ENCODE data around the gene SPON1.

Gene SPON1

DNA sequence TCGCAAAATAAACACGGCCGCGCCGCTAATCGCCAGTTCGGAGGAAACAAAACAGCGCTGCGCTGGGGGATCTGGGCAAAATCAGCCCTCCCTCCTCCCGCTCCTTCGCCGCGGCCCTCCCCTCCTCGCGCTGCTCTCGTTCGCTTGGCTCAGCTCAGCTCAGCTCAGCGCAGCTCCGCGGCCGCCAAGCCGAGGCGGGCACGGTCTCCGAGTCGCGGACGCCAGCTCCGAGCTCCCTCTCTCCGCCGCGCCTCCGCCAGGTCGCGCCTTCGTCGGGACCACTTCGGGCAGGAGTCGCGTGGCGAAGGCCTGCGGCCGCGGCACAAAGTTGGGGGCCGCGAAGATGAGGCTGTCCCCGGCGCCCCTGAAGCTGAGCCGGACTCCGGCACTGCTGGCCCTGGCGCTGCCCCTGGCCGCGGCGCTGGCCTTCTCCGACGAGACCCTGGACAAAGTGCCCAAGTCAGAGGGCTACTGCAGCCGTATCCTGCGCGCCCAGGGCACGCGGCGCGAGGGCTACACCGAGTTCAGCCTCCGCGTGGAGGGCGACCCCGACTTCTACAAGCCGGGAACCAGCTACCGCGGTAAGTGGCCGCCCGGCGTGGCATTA is at the start of gene SPON1:
TSS of gene SPON1 (plus strand) at position 162 of the 607 bp plus-strand sequence. CDS start at position 344, 182 bp downstream.
- Histone ChIP-seq H3K36me3 (ENCODE audit: low read length) (no peaks in the 10 kb centered on the region), H3K9ac (ENCODE audit: low read length) (no peak within 1 kb of the TSS), H3K27ac (ENCODE audit: low read depth, low read length) (no peak within 1 kb of the TSS), H3K27me3 (ENCODE audit: low read length) (no peaks in the 10 kb centered on the region), H3K4me3 (ENCODE audit: insufficient read depth, low read length, poor library complexity, severe bottlenecking) (no peak within 1 kb of the TSS), H3K4me2 (ENCODE audit: low read depth, low read length, poor library complexity, severe bottlenecking) (no peak within 1 kb of the TSS), H3K79me2 (ENCODE audit: insufficient read depth, low read length) (no peaks in the 10 kb centered on the region), H4K20me1 (ENCODE audit: low read depth, low read length) (no peaks in the 10 kb centered on the region), H3F3A (ENCODE audit: insufficient read depth) (no peaks in the 10 kb centered on the region), H3K9me3 (ENCODE audit: insufficient read depth, low read length) (no peaks in the 10 kb centered on the region), H3K9me2 (replicated peaks; ENCODE audit: insufficient read depth, low read length) (no peaks in the 10 kb centered on the region), H2AFZ (ENCODE audit: low read depth, low read length, severe bottlenecking) (no peak within 1 kb of the TSS)
- TF ChIP-seq, protein P1, sequence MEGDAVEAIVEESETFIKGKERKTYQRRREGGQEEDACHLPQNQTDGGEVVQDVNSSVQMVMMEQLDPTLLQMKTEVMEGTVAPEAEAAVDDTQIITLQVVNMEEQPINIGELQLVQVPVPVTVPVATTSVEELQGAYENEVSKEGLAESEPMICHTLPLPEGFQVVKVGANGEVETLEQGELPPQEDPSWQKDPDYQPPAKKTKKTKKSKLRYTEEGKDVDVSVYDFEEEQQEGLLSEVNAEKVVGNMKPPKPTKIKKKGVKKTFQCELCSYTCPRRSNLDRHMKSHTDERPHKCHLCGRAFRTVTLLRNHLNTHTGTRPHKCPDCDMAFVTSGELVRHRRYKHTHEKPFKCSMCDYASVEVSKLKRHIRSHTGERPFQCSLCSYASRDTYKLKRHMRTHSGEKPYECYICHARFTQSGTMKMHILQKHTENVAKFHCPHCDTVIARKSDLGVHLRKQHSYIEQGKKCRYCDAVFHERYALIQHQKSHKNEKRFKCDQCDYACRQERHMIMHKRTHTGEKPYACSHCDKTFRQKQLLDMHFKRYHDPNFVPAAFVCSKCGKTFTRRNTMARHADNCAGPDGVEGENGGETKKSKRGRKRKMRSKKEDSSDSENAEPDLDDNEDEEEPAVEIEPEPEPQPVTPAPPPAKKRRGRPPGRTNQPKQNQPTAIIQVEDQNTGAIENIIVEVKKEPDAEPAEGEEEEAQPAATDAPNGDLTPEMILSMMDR (IDR thresholded peaks at IDR 0.05; ENCODE audit: insufficient read depth, low read length, poor library complexity, severe bottlenecking), result no peak
- no peak for TF ChIP-seq EZH2phosphoT487 (conservative IDR thresholded peaks at IDR 0.05; ENCODE audit: low read length)

DNA sequence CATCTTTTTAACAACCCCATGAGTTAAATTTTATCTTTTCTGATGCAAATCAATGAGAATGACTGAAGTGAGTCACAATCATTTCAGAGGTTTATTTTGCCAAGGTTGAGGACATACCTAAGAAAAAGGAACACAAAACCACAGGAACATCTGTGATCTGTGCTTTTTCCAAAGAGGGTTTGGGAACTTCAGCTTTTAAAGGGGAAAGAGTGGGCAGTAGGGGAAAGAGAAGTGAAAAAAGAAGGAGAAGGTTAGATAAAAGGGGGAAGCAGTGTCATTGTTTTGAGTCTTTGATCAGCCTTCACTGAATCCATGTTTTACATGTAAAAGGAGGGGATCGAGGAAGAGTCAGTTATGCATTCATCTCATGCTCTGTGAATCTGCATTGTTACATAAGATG is 45.3 kb upstream of the SPON1 start:
- Histone ChIP-seq H3K4me2 (ENCODE audit: low read depth, low read length, poor library complexity, severe bottlenecking) (no peak overlapping the region), H4K20me1 (ENCODE audit: low read depth, low read length) (no peaks in the 10 kb centered on the region), H3K9ac (ENCODE audit: low read length) (no peak overlapping the region), H3K27me3 (ENCODE audit: low read length) (no peaks in the 10 kb centered on the region), H3K36me3 (ENCODE audit: low read length) (no peaks in the 10 kb centered on the region), H3K9me3 (ENCODE audit: insufficient read depth, low read length) (no peaks in the 10 kb centered on the region), H3F3A (ENCODE audit: insufficient read depth) (no peaks in the 10 kb centered on the region), H2AFZ (ENCODE audit: low read depth, low read length, severe bottlenecking) (no peak overlapping the region), H3K9me2 (replicated peaks; ENCODE audit: insufficient read depth, low read length) (no peaks in the 10 kb centered on the region), H3K4me3 (ENCODE audit: insufficient read depth, low read length, poor library complexity, severe bottlenecking) (no peak overlapping the region), H3K27ac (ENCODE audit: low read depth, low read length) (no peak overlapping the region), H3K79me2 (ENCODE audit: insufficient read depth, low read length) (no peaks in the 10 kb centered on the region)
- TF ChIP-seq, protein P1 (IDR thresholded peaks at IDR 0.05; ENCODE audit: insufficient read depth, low read length, poor library complexity, severe bottlenecking), result no peak
- TF ChIP-seq EZH2phosphoT487 (conservative IDR thresholded peaks at IDR 0.05; ENCODE audit: low read length), result no peak

DNA sequence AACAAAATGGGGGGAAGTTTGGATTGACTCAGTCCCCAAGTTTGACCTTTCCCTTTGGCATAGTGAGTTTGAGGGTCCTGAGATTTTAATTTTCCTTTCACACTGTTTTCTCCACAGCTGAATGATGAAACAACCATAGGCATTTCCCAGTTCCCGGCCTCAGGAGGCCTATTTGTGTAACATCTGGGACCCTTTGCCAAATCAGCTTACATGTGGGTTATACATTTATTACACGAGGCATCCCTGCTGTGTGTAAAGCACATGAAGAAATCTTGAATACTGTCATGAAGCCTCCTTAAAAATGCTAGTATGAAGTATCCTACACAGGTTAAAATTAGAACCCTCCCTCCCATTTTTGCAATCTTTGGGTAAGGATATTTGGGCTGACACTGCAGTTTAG is 44.6 kb upstream of the SPON1 start:
- Histone ChIP-seq H3K9me3 (ENCODE audit: insufficient read depth, low read length) (no peaks in the 10 kb centered on the region), H3K4me3 (ENCODE audit: insufficient read depth, low read length, poor library complexity, severe bottlenecking) (no peak overlapping the region), H3K79me2 (ENCODE audit: insufficient read depth, low read length) (no peaks in the 10 kb centered on the region), H3K9ac (ENCODE audit: low read length) (no peak overlapping the region), H3F3A (ENCODE audit: insufficient read depth) (no peaks in the 10 kb centered on the region), H4K20me1 (ENCODE audit: low read depth, low read length) (no peaks in the 10 kb centered on the region), H3K4me2 (ENCODE audit: low read depth, low read length, poor library complexity, severe bottlenecking) (no peak overlapping the region), H2AFZ (ENCODE audit: low read depth, low read length, severe bottlenecking) (no peak overlapping the region), H3K36me3 (ENCODE audit: low read length) (no peaks in the 10 kb centered on the region), H3K9me2 (replicated peaks; ENCODE audit: insufficient read depth, low read length) (no peaks in the 10 kb centered on the region), H3K27ac (ENCODE audit: low read depth, low read length) (no peak overlapping the region), H3K27me3 (ENCODE audit: low read length) (no peaks in the 10 kb centered on the region)
- TF ChIP-seq, protein P1 (IDR thresholded peaks at IDR 0.05; ENCODE audit: insufficient read depth, low read length, poor library complexity, severe bottlenecking), result no peak
- TF ChIP-seq EZH2phosphoT487 (conservative IDR thresholded peaks at IDR 0.05; ENCODE audit: low read length), result no peak
